SK-N-MC (cell line): ENCODE measurements around the gene UBE2U.

Experiments
- EZH2 ChIP-seq: fragments of 200-600 bp; sonication (generic); IDR thresholded peaks from one replicate; pipeline ENCODE4 v1.6.1; 2017; ENCODE audit warnings: antibody characterized with exemption
- FOXP2 ChIP-seq: optimal IDR thresholded peaks from 2 replicates; pipeline ENCODE3; 2011; ENCODE audit warnings: mild to moderate bottlenecking, moderate library complexity; ENCODE audit not compliant: insufficient read depth; ENCODE audit errors: extremely low read length, control extremely low read depth

DNA sequence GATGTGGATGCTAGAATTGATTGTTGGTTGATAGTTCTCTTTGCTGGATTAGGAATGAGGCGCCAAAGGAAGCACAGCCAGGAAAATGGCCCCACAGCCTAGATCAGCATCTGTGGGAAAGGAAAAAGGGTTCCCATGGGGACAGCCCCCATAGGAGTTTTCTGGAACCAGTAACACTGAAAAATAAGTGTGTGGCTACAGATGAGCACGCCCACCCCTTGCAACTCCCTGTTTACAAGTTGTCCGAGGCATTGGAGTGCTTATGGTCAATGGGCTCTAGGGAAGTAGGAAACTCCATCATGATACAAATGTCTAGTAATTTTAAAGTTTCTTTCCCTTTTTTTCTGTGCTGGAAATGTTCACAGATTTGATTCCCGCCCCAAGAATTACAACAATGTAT, 23.8 kb upstream of the UBE2U start:
- TF ChIP-seq EZH2 (no peak), FOXP2 (no peak)
